Measurements from ENCODE around the gene ZFAND3.

GRCh38 chr6:38099221-38099620 is 279.7 kb downstream of the ZFAND3 start:
- no peak for TF ChIP-seq POLR2A (IDR thresholded peaks at IDR 0.05; ENCODE audit: borderline replicate concordance, extremely low read depth, insufficient read depth, insufficient read length)
- no peak for TF ChIP-seq EZH2phosphoT487 (IDR thresholded peaks at IDR 0.05; ENCODE audit: borderline replicate concordance)
- no peak for TF ChIP-seq EGR1 (IDR thresholded peaks at IDR 0.05; ENCODE audit: low read depth)
- no peak for TF ChIP-seq CTCF (IDR thresholded peaks at IDR 0.05 in 2 of 3, conservative IDR thresholded peaks at IDR 0.05 in 1 of 3; ENCODE audit: borderline replicate concordance in 1 of 3, insufficient read depth in 1 of 3, low read depth in 2 of 3, low read length in 2 of 3)
- TF ChIP-seq ZBTB33 (IDR thresholded peaks at IDR 0.05; ENCODE audit: extremely low read depth, insufficient replicate concordance, low read length) = no peak
- TF ChIP-seq YY1 (IDR thresholded peaks at IDR 0.05; ENCODE audit: extremely low read depth, insufficient replicate concordance, low read depth, low read length) = no peak
- TF ChIP-seq EZH2 (IDR thresholded peaks at IDR 0.05) = no peak
- no peak for TF ChIP-seq MAX (IDR thresholded peaks at IDR 0.05)
- no peak for TF ChIP-seq ATF3 (IDR thresholded peaks at IDR 0.05)
- TF ChIP-seq ZFX (IDR thresholded peaks at IDR 0.05) = no peak
- no peak for TF ChIP-seq POLR2AphosphoS5 (IDR thresholded peaks at IDR 0.05; ENCODE audit: low read depth, low read length)
